DOHH2 (cell line): Measurements from ENCODE around the gene CORO1A.
A peak's percentile ranks its signal among the peaks of the same experiment; 100 is the strongest.
"Not testable (repeated sequence)": the region's sequence is repeated elsewhere in the genome, so short reads cannot be mapped to it uniquely, and the experiment has no call there.

Source experiments
- H3F3A ChIP-seq: fragments of 200-600 bp; sonication (generic), shearing (Covaris generic); 2 replicates; pipeline ENCODE4 v1.6.0; 2016; ENCODE audit warnings: antibody characterized with exemption, mild to moderate bottlenecking; ENCODE audit not compliant: control insufficient read depth, insufficient read depth
- H3K27ac ChIP-seq: fragments of 200-600 bp; sonication (generic); 2 replicates; pipeline ENCODE4 v1.5.1; 2014; ENCODE audit warnings: low read depth, mild to moderate bottlenecking, low read length, moderate library complexity
- H3K27me3 ChIP-seq: fragments of 200-600 bp; sonication (generic); 2 replicates; pipeline ENCODE4 v1.6.1; 2014; ENCODE audit warnings: mild to moderate bottlenecking, low read length, mixed read lengths; ENCODE audit not compliant: control insufficient read depth
- H3K36me3 ChIP-seq: fragments of 200-600 bp; sonication (generic); 2 replicates; pipeline ENCODE4 v1.6.1; 2014; ENCODE audit warnings: mild to moderate bottlenecking, low read length, moderate library complexity, mixed read lengths; ENCODE audit not compliant: control insufficient read depth
- H3K4me1 ChIP-seq: fragments of 200-600 bp; sonication (generic); 2 replicates; pipeline ENCODE4 v1.6.1; 2014; ENCODE audit warnings: mild to moderate bottlenecking, low read length, mixed read lengths; ENCODE audit not compliant: control insufficient read depth
- H3K4me2 ChIP-seq: fragments of 200-600 bp; sonication (generic); 2 replicates; pipeline ENCODE4 v1.6.0; 2014; ENCODE audit warnings: mild to moderate bottlenecking, low read length, moderate library complexity
- H3K4me3 ChIP-seq: fragments of 200-600 bp; sonication (generic); 2 replicates; pipeline ENCODE4 v1.5.1; 2014; ENCODE audit warnings: mild to moderate bottlenecking, low read length, mixed read lengths
- H3K79me2 ChIP-seq: fragments of 200-600 bp; sonication (generic); 2 replicates; pipeline ENCODE4 v1.6.1; 2014; ENCODE audit warnings: mild to moderate bottlenecking, low read length, mixed read lengths; ENCODE audit not compliant: control insufficient read depth
- H3K9me2 ChIP-seq: fragments of 200-600 bp; sonication (generic); replicated peaks from 2 replicates; pipeline ENCODE4 v1.6.1; 2014; ENCODE audit warnings: mild to moderate bottlenecking, low read length, mixed read lengths; ENCODE audit not compliant: control insufficient read depth
- H3K9me3 ChIP-seq: fragments of 200-600 bp; sonication (generic); 2 replicates; pipeline ENCODE4 v1.6.1; 2014; ENCODE audit warnings: antibody characterized with exemption, low read length, mixed read lengths; ENCODE audit not compliant: control insufficient read depth, insufficient read depth
- H4K20me1 ChIP-seq: fragments of 200-600 bp; sonication (generic); 2 replicates; pipeline ENCODE4 v1.6.0; 2014; ENCODE audit warnings: low read depth, mild to moderate bottlenecking, antibody characterized with exemption, low read length, moderate library complexity; ENCODE audit not compliant: control insufficient read depth, insufficient read depth

Gene CORO1A

DNA sequence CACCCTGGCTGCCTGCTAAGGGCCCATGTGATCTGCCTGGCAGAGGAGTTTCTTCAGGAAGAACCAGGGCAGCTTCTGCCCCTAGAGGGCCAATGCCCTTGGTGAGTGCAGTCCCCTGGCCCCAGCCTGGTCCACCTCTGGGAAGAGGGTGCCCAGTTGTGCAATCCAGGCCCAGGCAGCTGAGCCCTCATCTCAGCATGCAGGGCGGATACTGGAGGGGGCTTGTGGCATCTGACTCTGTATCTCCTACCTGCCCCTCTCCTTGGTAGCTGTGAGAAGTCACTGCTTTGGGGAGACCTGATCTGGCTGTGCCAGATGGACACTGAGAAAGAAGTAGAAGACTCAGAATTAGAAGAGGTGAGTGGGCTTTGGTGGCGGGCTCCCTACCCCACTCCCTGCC is 13.6 kb downstream of the CORO1A start:
- not testable (repeated sequence) for H3K9me2 ChIP-seq, H3K4me3 ChIP-seq, H4K20me1 ChIP-seq, H3K27me3 ChIP-seq, H3K4me2 ChIP-seq, H3K4me1 ChIP-seq, H3K27ac ChIP-seq, H3K9me3 ChIP-seq, H3K79me2 ChIP-seq, H3F3A ChIP-seq, H3K36me3 ChIP-seq

DNA sequence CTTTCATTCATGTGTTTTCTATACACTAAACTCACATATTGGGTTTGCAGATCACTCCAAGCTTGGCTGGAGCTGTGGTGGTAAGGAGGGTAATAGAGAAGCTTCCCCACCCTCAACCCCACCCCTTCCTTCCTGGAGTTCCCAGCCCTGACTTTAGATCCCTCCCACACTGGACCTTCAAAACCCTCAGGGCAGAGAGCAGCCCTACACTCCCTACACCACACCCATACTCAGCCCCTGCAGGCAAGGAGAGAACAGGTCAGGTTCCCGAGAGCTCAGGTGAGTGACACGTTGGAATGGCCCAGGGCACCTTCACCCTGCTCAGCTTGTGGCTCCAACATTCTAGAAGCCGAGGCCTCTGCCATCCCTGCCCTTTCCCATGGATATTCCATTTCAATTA is 15.6 kb downstream of the CORO1A start, which contains the start of gene SULT1A3:
SULT1A3 (plus strand) TSS at position 207 of the 400 bp plus-strand sequence. CDS start 1,474 bp downstream, outside the sequence.
- not testable (repeated sequence) for H3K36me3 ChIP-seq, H3K4me2 ChIP-seq, H3K4me1 ChIP-seq, H3K79me2 ChIP-seq, H4K20me1 ChIP-seq, H3K27ac ChIP-seq, H3F3A ChIP-seq, H3K9me2 ChIP-seq, H3K27me3 ChIP-seq, H3K4me3 ChIP-seq, H3K9me3 ChIP-seq

DNA sequence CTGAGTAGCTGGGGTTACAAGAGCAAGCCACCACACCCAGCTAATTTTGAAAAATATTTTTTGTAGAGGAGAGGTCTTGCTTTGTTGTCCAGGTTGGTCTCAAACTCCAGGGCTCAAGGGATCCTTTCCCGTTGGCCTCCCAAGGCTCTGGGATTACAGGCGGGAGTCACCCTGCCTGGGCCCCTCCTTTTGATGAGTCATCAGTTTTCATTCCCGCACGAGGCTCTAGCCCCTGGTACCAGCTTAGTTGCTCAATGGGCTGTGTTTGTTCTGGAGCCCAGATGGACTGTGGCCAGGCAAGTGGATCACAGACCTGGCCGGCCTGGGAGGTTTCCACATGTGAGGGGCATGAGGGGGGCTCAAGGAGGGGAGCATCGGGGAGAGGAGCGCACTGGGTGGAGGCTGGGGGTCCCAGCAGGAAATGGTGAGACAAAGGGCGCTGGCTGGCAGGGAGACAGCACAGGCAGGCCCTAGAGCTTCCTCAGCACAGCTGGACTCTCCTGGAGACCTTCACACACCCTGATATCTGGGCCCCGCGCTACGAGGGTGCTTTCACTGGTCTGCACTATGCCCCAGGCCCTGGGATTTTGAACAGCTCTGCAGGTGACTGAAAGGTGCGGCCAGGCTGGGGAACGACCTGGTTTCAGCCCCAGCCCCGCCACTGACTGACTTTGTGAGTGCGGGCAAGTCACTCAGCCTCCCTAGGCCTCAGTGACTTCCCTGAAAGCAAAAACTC is 16.4 kb downstream of the CORO1A start:
- not testable (repeated sequence) for H3K36me3 ChIP-seq, H3K27me3 ChIP-seq, H3K9me2 ChIP-seq, H3F3A ChIP-seq, H3K4me3 ChIP-seq, H4K20me1 ChIP-seq, H3K79me2 ChIP-seq, H3K9me3 ChIP-seq, H3K4me1 ChIP-seq, H3K4me2 ChIP-seq, H3K27ac ChIP-seq

DNA sequence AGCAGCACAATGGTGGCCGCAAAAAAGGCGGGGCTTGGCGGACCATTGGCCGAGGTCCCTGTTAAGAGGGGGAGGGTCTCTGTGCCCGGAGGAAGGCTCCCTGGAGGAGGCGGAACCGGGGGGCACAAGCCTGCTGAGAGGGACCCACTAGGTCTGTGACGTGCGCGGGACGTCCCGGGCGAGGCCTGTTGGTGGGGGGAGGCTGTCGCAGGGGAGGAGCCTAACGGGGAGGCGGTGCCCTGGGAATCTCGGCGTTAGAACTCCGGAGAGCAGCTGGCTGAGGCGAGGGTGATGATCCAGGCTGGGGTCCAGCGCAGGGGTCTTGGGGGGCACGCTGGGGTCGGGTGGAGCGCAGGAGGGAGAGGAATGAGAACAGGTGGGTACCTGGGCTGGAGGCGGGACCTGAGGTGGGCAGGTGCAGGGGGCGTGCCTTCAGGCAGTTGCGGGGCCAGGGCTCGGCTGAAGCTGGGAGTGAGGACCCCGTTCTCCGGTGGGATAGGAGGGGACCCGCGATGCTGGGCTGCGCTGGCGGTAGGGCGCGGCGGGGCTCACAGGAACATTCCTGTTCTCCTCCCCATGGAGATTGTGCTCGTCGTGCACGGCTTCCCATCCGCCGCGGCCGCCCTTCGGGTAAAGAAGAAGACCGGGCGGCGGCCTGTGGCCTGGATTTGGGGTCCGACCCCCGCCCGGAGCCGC is 22.3 kb downstream of the CORO1A start:
- not testable (repeated sequence) for H4K20me1 ChIP-seq, H3K27ac ChIP-seq, H3K79me2 ChIP-seq, H3K4me1 ChIP-seq, H3K27me3 ChIP-seq, H3K36me3 ChIP-seq, H3K9me3 ChIP-seq, H3F3A ChIP-seq, H3K9me2 ChIP-seq
- Histone ChIP-seq H3K4me2 (peak overlapping the region; percentile 54), H3K4me3 (peak overlapping the region; percentile 57)

DNA sequence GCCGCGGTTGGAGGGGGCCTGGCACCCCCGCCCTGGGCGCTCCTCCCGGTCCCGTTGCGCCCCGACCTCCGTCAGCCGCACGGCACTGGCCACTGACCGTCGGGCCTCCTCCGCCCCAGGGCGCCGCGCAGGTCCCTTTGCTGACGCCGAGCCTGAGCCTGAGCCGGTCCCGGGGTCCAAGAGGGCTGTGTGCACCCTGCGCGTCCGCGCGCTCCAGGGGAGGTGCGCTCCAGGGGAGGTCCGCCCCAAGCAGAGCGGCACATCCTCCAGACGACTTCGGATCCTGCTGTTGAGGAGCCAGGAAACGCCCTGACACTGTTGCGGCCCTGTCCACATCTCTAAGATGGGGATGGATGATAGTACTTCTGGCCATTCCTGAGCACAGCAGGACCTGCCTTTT is 22.9 kb downstream of the CORO1A start:
- H3K79me2 ChIP-seq, H4K20me1 ChIP-seq, H3K27me3 ChIP-seq, H3K9me2 ChIP-seq, H3K4me1 ChIP-seq, H3K9me3 ChIP-seq, H3K27ac ChIP-seq, H3F3A ChIP-seq, H3K36me3 ChIP-seq: not testable (repeated sequence)
- H3K4me2 ChIP-seq: peak overlapping the region; percentile 54
- H3K4me3 ChIP-seq: peak overlapping the region; percentile 57

DNA sequence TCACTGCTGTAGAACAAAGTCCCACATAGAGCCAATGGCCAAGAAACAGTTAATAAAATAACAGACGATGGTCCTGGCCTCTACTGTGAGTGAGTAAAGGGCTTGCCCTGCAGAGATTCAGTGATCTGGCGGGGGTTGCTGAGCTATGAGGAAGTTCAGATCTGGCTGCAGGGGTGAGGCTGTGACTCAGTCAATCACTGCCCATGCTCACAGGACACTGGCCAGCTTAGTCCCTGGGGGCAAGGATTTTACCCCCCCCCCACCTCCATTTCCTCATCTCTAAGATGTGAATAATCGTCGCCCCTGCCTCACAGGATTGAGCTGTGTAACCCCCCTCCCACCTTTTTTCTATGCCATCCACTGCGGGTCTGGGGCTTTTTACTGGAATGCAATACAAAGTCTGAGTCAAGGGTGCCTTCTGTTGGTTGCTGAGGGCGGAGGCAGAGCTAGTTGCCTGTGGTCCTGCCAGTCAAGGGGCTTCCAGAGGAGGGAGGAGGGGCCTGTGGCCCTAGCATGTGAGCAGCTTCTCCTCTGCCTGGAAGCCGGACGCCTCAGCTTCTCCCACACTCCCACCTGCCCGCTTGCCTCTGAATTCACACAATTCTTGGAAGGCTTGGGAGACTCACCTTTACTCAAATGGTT is 23.8 kb downstream of the CORO1A start:
- not testable (repeated sequence) for H3K27me3 ChIP-seq, H3K79me2 ChIP-seq, H3K9me3 ChIP-seq, H3K4me1 ChIP-seq, H3K4me3 ChIP-seq, H3K36me3 ChIP-seq, H3F3A ChIP-seq, H4K20me1 ChIP-seq, H3K27ac ChIP-seq, H3K9me2 ChIP-seq, H3K4me2 ChIP-seq

DNA sequence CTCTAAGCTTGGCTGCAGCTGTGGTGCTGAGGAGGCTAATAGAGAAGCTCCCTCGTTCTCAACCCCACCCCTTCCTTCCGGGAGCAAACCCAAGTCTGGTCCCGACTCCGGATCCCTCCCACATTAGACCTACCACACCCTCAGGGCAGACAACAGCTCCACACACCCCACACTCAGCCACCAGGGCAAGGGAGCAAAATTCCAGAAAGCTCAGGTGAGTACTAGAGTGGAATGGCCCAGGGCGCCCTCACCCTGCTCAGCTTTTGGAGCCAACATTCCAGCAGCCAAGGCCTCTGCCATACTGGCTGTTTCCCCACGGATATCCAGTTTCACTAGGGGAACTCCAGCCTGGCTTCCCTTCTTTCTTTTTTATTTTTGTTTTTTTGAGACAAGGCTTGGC is 25.6 kb downstream of the CORO1A start:
- H3F3A ChIP-seq, H3K79me2 ChIP-seq, H3K4me2 ChIP-seq, H3K27me3 ChIP-seq, H3K36me3 ChIP-seq, H3K4me3 ChIP-seq, H3K9me2 ChIP-seq, H3K4me1 ChIP-seq, H4K20me1 ChIP-seq, H3K9me3 ChIP-seq, H3K27ac ChIP-seq: not testable (repeated sequence)

DNA sequence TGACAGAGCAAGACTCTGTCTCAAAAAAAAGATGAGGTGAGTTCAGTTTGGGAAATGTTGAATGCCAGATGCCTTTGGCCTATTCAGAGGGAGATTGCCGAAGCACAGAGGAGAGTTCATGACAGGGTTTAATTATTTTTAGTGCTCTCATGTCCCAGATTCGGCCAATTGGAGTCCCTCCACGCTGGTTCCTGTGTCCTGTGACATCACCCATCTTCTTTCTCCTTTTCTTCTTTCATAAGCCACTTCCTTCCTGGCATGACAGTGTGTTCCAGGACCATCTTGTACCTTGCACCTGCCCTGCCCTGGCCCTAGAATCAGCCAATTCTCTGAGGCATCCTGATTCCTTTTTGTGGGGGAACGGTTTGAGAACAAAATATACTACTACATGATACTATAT is 28.0 kb downstream of the CORO1A start:
- not testable (repeated sequence) for H3K27me3 ChIP-seq, H3F3A ChIP-seq, H3K4me1 ChIP-seq

More for the DNA sequence above, 28.0 kb downstream of the CORO1A start:
- H3K79me2 ChIP-seq, H3K9me3 ChIP-seq, H3K9me2 ChIP-seq, H4K20me1 ChIP-seq, H3K4me2 ChIP-seq, H3K4me3 ChIP-seq, H3K36me3 ChIP-seq, H3K27ac ChIP-seq: not testable (repeated sequence)
